HCT116 (cell line): ENCODE data around the gene KHNYN. TPM values are rescaled to one million over a fixed set of nuclear protein-coding genes. Genes with fewer than 3 reads are reported as not detected.

Source experiments
- ATAC-seq: fragments of 200-7000 bp; cut with Tn5 transposase; 2 replicates; pipeline ENCODE4 v1.9.1; 2020; ENCODE audit warnings: mild to moderate bottlenecking, moderate library complexity
- BruUV-seq: library from RNA; stranded (reverse); fragments of 400-500 nt; replicated peaks from 2 replicates; lab custom pipeline; 2021; lab: Mats Ljungman, UMichigan
- CTCF ChIA-PET: fragments of 300-600 bp; sonication (Branson Sonifier 250); formaldehyde crosslinking; loops from one replicate; lab custom pipeline; 2021; ENCODE audit warnings: antibody characterized with exemption; lab: Charles Lee
- POLR2A ChIA-PET: fragments of 300-600, 350-600 bp; sonication (Branson Sonifier 250); formaldehyde crosslinking; loops from one replicate; lab custom pipeline; 2021; ENCODE audit warnings: antibody characterized with exemption; lab: Charles Lee
- RAD21 ChIA-PET, 2 experiments: fragments of 300-600 bp; sonication (Branson Sonifier 250); formaldehyde crosslinking; loops; one replicate each; lab custom pipeline; 2023; ENCODE audit warnings: low total read pairs in 2 of 2; ENCODE audit not compliant: uncharacterized antibody in 2 of 2, unreplicated experiment in 2 of 2, low non-redundant PET in 1 of 2; lab: Charles Lee
- DNase-seq: peaks from one replicate; pipeline ENCODE4 v3.0.0-alpha.2; 2010; ENCODE audit warnings: low read depth, low spot score
- H2AFZ ChIP-seq: fragments of 200-600 bp; shearing (Covaris generic), sonication (generic); 2 replicates; pipeline ENCODE4 v1.6.1; 2017; ENCODE audit warnings: low read depth, mixed run types, mixed read lengths, antibody characterized with exemption, low read length; ENCODE audit not compliant: poor library complexity, severe bottlenecking
- H3K27ac ChIP-seq: 2 replicates; pipeline ENCODE4 v1.5.1; 2012; ENCODE audit warnings: low read depth, low read length
- H3K27me3 ChIP-seq: fragments of 200-600 bp; sonication (generic); 2 replicates; pipeline ENCODE4 v1.6.1; 2016; ENCODE audit warnings: mixed run types, low read length, mixed read lengths; ENCODE audit not compliant: insufficient read depth
- H3K36me3 ChIP-seq, 2 experiments: fragments of 200-500 bp in 1 of 2; fragments of 200-600 bp in 1 of 2; sonication (Bioruptor generic) in 1 of 2; sonication (generic) in 1 of 2; 2 replicates each; pipeline versions ENCODE4 v1.5.1 to v1.6.1; 2014 to 2016; ENCODE audit warnings: low read length in 2 of 2, inconsistent platforms in 1 of 2, mixed read lengths in 1 of 2, mixed run types in 1 of 2; ENCODE audit not compliant: insufficient read depth in 2 of 2, control insufficient read depth in 1 of 2
- H3K4me1 ChIP-seq, 2 experiments: fragments of 200-600 bp in 1 of 2; sonication (generic) in 1 of 2; 2 replicates each; pipeline versions ENCODE4 v1.5.1 to v1.6.1; 2012 to 2017; ENCODE audit warnings: low read length in 2 of 2, inconsistent platforms in 1 of 2, mild to moderate bottlenecking in 1 of 2, mixed read lengths in 1 of 2, mixed run types in 1 of 2, moderate library complexity in 1 of 2; ENCODE audit not compliant: insufficient read depth in 2 of 2, control insufficient read depth in 1 of 2
- H3K4me2 ChIP-seq: fragments of 200-600 bp; sonication (generic); 2 replicates; pipeline ENCODE4 v1.6.1; 2017; ENCODE audit warnings: mixed run types, low read length, mixed read lengths
- H3K4me3 ChIP-seq, 2 experiments: fragments of 200-600 bp in 1 of 2; sonication (generic) in 1 of 2; replicated peaks in 1 of 2; 2 replicates each; pipeline ENCODE4 v1.5.1; 2011 to 2016; ENCODE audit warnings: low read length in 2 of 2, control low read depth in 1 of 2, low read depth in 1 of 2, mild to moderate bottlenecking in 1 of 2, mixed read lengths in 1 of 2, mixed run types in 1 of 2
- H3K79me2 ChIP-seq: fragments of 200-600 bp; sonication (generic); 2 replicates; pipeline ENCODE4 v1.6.1; 2017; ENCODE audit warnings: mild to moderate bottlenecking, mixed run types, low read length, moderate library complexity, mixed read lengths; ENCODE audit not compliant: insufficient read depth
- H3K9ac ChIP-seq: fragments of 200-600 bp; sonication (generic); 2 replicates; pipeline ENCODE4 v1.6.1; 2016; ENCODE audit warnings: low read length, mixed read lengths
- H3K9me2 ChIP-seq: fragments of 200-600 bp; sonication (generic), shearing (Covaris generic); 2 replicates; pipeline ENCODE4 v1.6.1; 2017; ENCODE audit warnings: mixed run types, mild to moderate bottlenecking, moderate library complexity; ENCODE audit not compliant: insufficient read depth
- H3K9me3 ChIP-seq, 2 experiments: fragments of 200-500 bp in 1 of 2; fragments of 200-600 bp in 1 of 2; sonication (Bioruptor generic) in 1 of 2; sonication (generic) in 1 of 2; 2 replicates each; pipeline ENCODE4 v1.6.1; 2014 to 2017; ENCODE audit warnings: low read length in 2 of 2, mixed read lengths in 2 of 2, inconsistent platforms in 1 of 2, low read depth in 1 of 2, mild to moderate bottlenecking in 1 of 2, mixed run types in 1 of 2, moderate library complexity in 1 of 2; ENCODE audit not compliant: control insufficient read depth in 1 of 2, insufficient read depth in 1 of 2
- H4K20me1 ChIP-seq: fragments of 200-600 bp; sonication (generic), shearing (Covaris generic); 2 replicates; pipeline ENCODE4 v1.6.1; 2017; ENCODE audit warnings: mixed run types, mild to moderate bottlenecking, moderate library complexity; ENCODE audit not compliant: insufficient read depth
- ATF3 ChIP-seq: IDR thresholded peaks from 2 replicates; pipeline ENCODE4 v1.6.1; 2012
- CBX3 ChIP-seq: IDR thresholded peaks from 2 replicates; pipeline ENCODE4 v1.6.1; 2012; ENCODE audit warnings: low read depth
- EZH2 ChIP-seq: fragments of 200-600 bp; sonication (generic); IDR thresholded peaks from 2 replicates; pipeline ENCODE4 v1.6.1; 2017; ENCODE audit warnings: antibody characterized with exemption, mixed run types
- FOSL1 ChIP-seq: IDR thresholded peaks from 2 replicates; pipeline ENCODE4 v1.6.1; 2012; ENCODE audit warnings: low read depth
- POLR2A ChIP-seq: IDR thresholded peaks from 2 replicates; pipeline ENCODE4 v1.7.0; 2011; ENCODE audit warnings: borderline replicate concordance; ENCODE audit not compliant: insufficient read depth, insufficient read length; ENCODE audit errors: extremely low read depth
- RAD21 ChIP-seq: IDR thresholded peaks from 2 replicates; pipeline ENCODE4 v1.6.1; 2012; ENCODE audit warnings: low read depth, mild to moderate bottlenecking
- REST ChIP-seq: IDR thresholded peaks from 2 replicates; pipeline ENCODE4 v1.6.1; 2012; ENCODE audit warnings: low read depth
- SP1 ChIP-seq: IDR thresholded peaks from 2 replicates; pipeline ENCODE4 v1.6.1; 2012; ENCODE audit warnings: low read depth
- SRF ChIP-seq: IDR thresholded peaks from 2 replicates; pipeline ENCODE4 v1.6.1; 2012; ENCODE audit warnings: low read depth
- YY1 ChIP-seq: IDR thresholded peaks from 2 replicates; pipeline ENCODE4 v1.6.1; 2011; ENCODE audit warnings: low read length, low read depth, moderate library complexity, mild to moderate bottlenecking; ENCODE audit not compliant: insufficient replicate concordance; ENCODE audit errors: extremely low read depth
- ZFX ChIP-seq: fragments of 450-650 bp; IDR thresholded peaks from 2 replicates; pipeline ENCODE4 v1.6.1; 2017
- ZNF274 ChIP-seq: fragments of 200-500 bp; sonication (Bioruptor generic); IDR thresholded peaks from 2 replicates; pipeline ENCODE4 v1.6.1; 2014; ENCODE audit warnings: mild to moderate bottlenecking, low read depth, low read length, inconsistent platforms
- intact Hi-C: fragments of 100-400 bp; cut with micrococcal nuclease; formaldehyde crosslinking; loops from 2 replicates; pipeline ENCODE4 v1.10.0; 2022
- total RNA-seq: library from RNA; stranded (reverse); gene quantifications from one replicate; pipeline ENCODE4 v1.2.1, GENCODE V29; 2021; ENCODE audit not compliant: unreplicated experiment
- TF ChIP-seq, protein P1 (sequence below): IDR thresholded peaks from 2 replicates; pipeline ENCODE4 v1.6.1; 2012

The KHNYN gene
- total RNA-seq, 1 experiment from 2014 or later, result 50.1 TPM

DNA sequence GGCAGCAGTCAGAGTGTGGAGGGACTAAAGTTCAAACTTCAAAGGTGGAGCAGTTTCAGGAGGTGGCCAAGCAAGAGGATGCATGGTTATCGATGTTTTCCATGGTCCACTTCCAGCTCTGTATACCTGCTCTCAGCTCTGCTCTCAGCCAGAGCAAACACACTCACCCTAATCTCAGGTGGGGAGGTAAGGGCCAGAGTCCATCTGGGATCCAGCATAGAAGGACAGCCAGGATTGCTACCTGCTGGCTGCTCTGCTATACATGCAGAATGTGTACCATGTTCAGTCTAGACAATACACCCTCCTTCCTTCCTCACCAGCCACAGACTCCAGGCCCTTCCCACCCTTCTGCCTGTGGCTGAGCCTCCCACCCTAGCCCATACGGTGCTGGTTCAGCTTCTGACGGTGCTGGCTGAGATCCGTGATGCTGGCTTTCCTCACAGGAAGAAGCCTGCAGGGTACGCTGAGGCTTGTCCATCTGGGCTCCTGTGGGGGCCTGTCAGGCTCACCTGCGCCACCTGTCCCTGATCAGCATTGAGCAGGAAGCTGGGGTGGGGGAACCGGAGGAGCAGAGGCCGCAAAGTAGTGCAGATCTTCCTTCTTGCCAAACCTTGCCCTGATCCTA, 2.7 kb upstream of the KHNYN start:
- no peak for ATAC-seq
- POLR2A ChIA-PET, result no interaction called here

More for the DNA sequence above, 2.7 kb upstream of the KHNYN start:
- Histone ChIP-seq H3K27me3 (no peaks in the 10 kb centered on the region), H4K20me1 (no peaks in the 10 kb centered on the region), H3K4me3 (no peak overlapping the region), H3K79me2 (peaks cover 19% of the 10 kb centered on the region), H3K9me3 (no peaks in the 10 kb centered on the region), H2AFZ (no peak overlapping the region), H3K9me2 (no peaks in the 10 kb centered on the region), H3K36me3 (no peaks in the 10 kb centered on the region), H3K4me1 (peaks cover 14 to 36% of the 10 kb centered on the region in 2 experiments), H3K27ac (no peak overlapping the region), H3K4me2 (no peak overlapping the region), H3K9ac (no peak overlapping the region)
- DNase-seq, result no peak
- intact Hi-C loops, result no loop called here
- TF ChIP-seq CBX3 (no peak), REST (no peak), YY1 (no peak), FOSL1 (no peak), ATF3 (no peak), RAD21 (no peak), ZNF274 (no peak), POLR2A (no peak), ZFX (no peak), SP1 (no peak), EZH2 (no peak), SRF (no peak)
- TF ChIP-seq, protein P1, sequence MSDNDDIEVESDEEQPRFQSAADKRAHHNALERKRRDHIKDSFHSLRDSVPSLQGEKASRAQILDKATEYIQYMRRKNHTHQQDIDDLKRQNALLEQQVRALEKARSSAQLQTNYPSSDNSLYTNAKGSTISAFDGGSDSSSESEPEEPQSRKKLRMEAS, result no peak
- no TSS peak for BruUV-seq
- ChIA-PET RAD21 (no interaction called here), CTCF (interaction anchor here (1.1 kb wide), 1 partner anchor 61 kb away, joined by 4 read pairs; no protein-coding TSS in a partner anchor)
